Activated T-helper 1 cell treated with Interleukin-2 at 50 U/mL for 16 hours (primary cell): ENCODE results near the gene ASPA.

Experiments used
- DNase-seq: peaks from one replicate; pipeline ENCODE4 v3.0.0-alpha.2; 2020; ENCODE audit warnings: low read depth

Gene ASPA

DNA sequence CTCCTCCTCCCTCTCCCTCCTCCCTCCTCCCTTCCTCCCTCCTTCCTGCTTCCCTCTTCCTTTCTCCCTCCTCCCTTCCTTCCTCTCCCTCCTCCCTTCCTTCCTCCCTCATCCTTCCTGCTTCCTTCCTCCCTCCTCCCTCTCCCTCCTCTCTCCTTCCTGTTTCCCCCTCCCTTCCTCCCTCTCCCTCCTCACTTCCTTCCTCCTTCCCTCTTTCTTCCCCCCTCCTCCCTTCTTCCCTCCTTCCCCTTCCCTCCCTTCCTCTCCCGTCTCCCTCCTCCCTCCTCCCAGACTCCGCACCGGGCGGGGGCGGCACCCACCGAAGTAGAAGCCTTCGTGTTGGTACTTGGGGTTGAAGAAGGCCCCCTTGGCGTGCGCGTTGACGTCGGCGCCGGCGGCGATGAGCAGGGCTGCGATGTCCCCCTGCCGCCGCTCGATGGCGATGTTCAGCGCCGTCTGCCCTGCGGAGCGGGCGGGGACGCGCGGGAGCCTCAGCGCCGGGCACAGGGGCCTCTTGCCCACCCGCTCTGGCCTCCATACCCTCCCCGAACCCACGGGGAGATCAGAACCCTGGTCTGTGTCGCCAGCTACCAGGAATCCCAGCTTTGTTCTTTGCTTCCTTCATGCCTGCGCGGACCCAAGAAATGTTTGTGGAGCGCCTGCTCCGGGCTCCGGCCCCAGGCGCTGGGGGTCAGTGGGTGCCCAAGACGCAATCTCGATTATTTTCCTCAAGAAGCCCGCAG lies 59.6 kb downstream of the ASPA start:
- peak; percentile 8 for DNase-seq

- no peak for DNase-seq
Measured at GRCh38 chr17:3536716-3537115, 60.9 kb downstream of the ASPA start.

- DNase-seq, result no peak
Measured at GRCh38 chr17:3539881-3540540, 64.2 kb downstream of the ASPA start.

GRCh38 chr17:3542410-3543088 lies 66.8 kb downstream of the ASPA start:
- no peak for DNase-seq

DNA sequence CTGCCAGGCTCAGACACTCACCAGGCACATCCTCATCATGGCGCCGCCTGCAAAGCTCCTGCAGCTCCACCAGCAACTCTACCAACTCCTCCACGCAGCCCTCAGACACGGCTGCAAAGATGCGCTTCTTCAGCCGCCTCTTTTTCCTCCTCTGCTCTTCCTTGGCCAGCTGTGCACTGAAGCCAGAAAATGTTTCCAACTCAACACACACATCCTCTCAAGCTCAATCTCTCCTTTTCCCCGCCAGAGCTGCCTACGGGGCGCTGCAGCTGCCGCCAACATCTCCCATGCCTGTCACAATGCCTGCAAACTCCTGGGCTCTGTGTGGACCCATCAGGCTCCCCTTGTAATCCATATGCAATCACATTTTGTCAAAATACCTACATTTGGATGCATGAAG lies 67.7 kb downstream of the ASPA start:
- no peak for DNase-seq

DNA sequence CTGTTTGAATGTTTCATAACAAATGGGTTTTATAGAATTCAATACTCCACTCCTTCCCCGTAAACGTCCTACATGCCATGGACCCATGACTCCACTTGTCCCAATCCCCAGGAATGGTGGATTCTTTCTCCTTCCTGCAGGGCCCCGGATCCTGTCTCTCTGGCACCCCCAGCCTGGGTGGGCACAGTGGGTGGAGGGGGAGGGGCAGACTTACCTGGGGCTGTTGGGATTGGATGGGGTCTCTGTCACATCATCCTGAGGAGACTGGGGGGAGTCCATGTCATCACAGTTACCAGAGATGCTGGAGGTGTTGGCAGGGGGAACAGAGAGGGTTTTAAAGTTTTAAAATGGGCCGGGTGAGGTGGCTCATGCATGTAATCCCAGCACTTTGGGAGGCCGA lies 68.6 kb downstream of the ASPA start:
- no peak for DNase-seq

- DNase-seq, result no peak
Measured at GRCh38 chr17:3545151-3545550, 69.4 kb downstream of the ASPA start.

DNA sequence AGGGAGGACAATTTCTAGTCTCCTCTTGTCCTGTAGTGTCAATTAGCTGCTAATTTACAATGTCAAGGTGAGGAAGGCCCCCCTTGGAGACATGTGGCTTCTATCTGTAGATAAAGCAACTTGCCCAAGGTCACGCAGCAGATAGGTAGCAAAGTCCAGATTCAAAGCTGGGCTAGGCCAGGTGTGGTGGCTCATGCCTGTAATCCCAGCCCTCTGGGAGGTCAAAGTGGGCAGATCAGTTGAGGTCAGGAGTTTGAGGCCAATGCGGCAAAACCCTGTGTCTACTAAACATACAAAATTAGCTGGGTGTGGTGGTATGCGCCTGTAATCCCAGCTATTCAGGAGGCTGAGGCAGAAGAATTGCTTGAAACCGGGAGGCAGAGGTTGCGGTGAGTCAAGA lies 70.7 kb downstream of the ASPA start:
- DNase-seq, result no peak

DNA sequence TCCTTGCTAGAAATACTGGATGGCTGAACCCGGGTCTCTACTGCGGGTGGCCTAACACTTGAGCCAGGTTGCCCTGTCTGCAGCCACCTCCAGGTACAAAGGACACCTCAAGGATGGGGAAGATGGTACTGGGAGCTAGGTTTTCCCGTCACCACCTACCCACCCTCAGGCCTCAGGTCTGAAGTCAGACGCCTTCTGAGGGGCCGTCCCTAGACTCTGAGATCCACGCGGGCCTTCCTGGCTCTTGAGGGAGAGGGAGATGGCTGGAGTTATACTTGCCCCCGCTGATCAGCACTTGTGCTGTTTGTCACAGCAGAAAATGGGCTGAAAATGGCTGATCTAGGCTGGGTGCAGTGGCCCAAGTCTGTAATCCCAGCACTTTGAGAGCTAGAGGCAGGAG lies 71.2 kb downstream of the ASPA start:
- no peak for DNase-seq

DNA sequence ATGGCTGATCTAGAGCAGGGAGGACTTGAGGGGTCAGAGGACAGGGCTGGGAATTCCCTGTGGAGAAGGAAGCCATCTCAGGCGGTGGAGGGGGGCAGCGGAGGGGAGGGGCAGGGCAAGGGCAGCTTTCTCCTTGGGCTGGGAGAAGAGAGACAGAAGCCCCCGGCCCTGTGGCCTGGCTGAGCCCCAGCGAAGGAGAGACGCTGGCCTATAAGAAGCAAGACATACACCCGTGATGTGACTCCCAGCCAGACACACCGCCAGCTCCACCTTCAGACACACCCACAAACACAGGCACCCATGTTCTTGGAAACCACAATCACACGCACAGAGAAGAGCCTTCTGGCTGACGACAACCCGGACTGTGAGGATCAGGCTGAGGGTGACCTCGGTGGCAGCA lies 71.8 kb downstream of the ASPA start:
- no peak for DNase-seq

DNA sequence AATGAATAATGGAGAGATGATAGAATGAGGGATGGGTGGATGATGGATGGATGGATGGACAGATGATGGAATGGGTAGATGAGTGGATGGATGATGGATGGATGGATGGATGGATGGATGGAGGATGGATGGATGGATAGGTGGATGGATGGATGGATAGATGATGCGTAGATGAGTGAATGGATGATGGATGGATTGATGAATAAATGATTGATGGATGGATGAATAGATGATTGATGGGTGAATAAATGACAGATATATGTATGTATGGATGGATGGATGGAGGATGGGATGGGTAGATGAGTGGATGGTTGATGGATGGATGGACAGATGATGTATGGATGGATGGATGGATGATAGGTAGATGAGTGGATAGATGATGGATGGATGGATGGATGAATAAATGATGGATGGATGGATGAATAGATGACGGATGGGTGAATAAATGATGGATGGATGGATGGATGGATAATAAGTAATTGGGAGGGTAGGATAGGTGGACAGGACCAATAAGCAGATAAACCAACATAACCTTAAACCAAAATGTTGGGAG lies 73.9 kb downstream of the ASPA start:
- DNase-seq, result no peak

DNA sequence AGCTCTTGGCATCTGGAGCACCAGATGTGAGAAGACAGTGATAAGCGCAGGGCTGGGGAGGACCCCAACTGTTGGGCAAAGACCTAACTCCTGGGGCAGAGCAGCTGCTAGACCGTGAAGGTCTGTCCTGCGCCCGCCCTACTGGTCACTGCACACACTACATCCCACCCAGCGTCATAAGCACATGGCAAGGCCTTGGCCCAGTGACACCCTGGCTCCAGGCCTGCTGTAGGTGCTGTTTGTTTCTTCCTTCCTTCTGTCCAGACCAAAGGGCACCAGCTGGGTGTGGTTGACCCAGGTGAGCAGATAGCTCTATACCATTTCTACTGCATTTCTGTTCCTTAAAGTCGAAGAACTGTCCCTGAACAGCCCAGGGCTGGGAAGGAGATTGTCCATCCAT lies 75.4 kb downstream of the ASPA start:
- no peak for DNase-seq

DNA sequence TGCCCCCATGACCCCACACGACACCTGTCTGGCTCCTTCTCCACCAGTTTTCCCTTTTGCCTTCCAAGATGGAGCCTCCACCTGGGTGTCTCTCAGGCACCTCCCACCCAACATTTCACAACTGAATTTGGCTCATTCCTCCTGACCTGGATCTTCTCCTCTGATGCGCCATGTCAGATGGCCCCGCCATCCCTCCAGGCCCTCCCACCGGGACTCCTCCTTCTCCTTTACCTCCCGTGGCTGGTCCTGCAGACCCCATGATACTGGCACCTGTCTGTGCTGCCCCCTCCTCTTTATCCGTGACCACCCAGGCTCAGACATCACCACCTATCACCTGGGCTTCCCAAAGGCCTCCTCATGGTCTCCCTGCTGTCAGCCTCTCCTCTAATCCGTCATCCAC lies 77.1 kb downstream of the ASPA start:
- DNase-seq, result no peak
